CD14-positive monocyte (primary cell): ENCODE data around the gene SSH3. TPM values are rescaled to one million over a fixed set of nuclear protein-coding genes. Genes with fewer than 3 reads are reported as not detected.
A peak's percentile ranks its signal among the peaks of the same experiment; 100 is the strongest.

Source experiments
- DNase-seq, 3 donors: peaks; one replicate each; pipeline ENCODE4 v3.0.0-alpha.2; 2011 to 2022
- H2AFZ ChIP-seq: 2 replicates; pipeline ENCODE4 v1.6.0; 2012; ENCODE audit warnings: mild to moderate bottlenecking, low read depth, low read length, inconsistent platforms; ENCODE audit not compliant: insufficient read depth, poor library complexity, severe bottlenecking
- H3K27ac ChIP-seq, 2 donors: 1 replicate in 1 of 2; 2 replicates in 1 of 2; pipeline ENCODE4 v1.5.1; 2012 to 2013; ENCODE audit warnings: low read length in 2 of 2, control low read depth in 1 of 2, inconsistent platforms in 1 of 2, low read depth in 1 of 2, mild to moderate bottlenecking in 1 of 2
- H3K27me3 ChIP-seq, 2 donors: one replicate each; pipeline versions ENCODE4 v1.6.0 to v1.6.1; 2011 to 2013; ENCODE audit warnings: low read length in 2 of 2; ENCODE audit not compliant: control insufficient read depth in 2 of 2, insufficient read depth in 2 of 2
- H3K36me3 ChIP-seq, 2 donors: replicated peaks in 1 of 2; 1 replicate in 1 of 2; 2 replicates in 1 of 2; pipeline versions ENCODE4 v1.5.1 to v1.6.1; 2012 to 2013; ENCODE audit warnings: low read length in 2 of 2, control low read depth in 1 of 2, inconsistent platforms in 1 of 2, mild to moderate bottlenecking in 1 of 2; ENCODE audit not compliant: insufficient read depth in 2 of 2, control insufficient read depth in 1 of 2
- H3K4me1 ChIP-seq, 2 donors: 1 replicate in 1 of 2; 2 replicates in 1 of 2; pipeline versions ENCODE4 v1.5.1 to v1.6.1; 2012 to 2013; ENCODE audit warnings: low read length in 2 of 2, control low read depth in 1 of 2, inconsistent platforms in 1 of 2, mild to moderate bottlenecking in 1 of 2, moderate library complexity in 1 of 2; ENCODE audit not compliant: insufficient read depth in 2 of 2, control insufficient read depth in 1 of 2
- H3K4me2 ChIP-seq: replicated peaks from 2 replicates; pipeline ENCODE3; 2012; ENCODE audit warnings: low read length, moderate library complexity, mild to moderate bottlenecking; ENCODE audit not compliant: poor library complexity, severe bottlenecking; ENCODE audit errors: extremely low read depth
- H3K4me3 ChIP-seq, 3 experiments: fragments of 200-600 bp in 1 of 3; sonication (generic) in 1 of 3; replicated peaks in 1 of 3; 1 replicate in 2 of 3; 2 replicates in 1 of 3; pipeline ENCODE4 v1.5.1; 2011 to 2013; ENCODE audit warnings: low read length in 3 of 3, mild to moderate bottlenecking in 3 of 3, control low read depth in 2 of 3, low read depth in 2 of 3, inconsistent platforms in 1 of 3, moderate library complexity in 1 of 3
- H3K79me2 ChIP-seq: 2 replicates; pipeline ENCODE4 v1.6.0; 2012; ENCODE audit warnings: mild to moderate bottlenecking, control low read depth, inconsistent platforms, low read length, moderate library complexity; ENCODE audit not compliant: insufficient read depth
- H3K9ac ChIP-seq: 2 replicates; pipeline ENCODE4 v1.6.0; 2017; ENCODE audit warnings: low read length, mild to moderate bottlenecking; ENCODE audit not compliant: insufficient read depth, poor library complexity, severe bottlenecking
- H3K9me3 ChIP-seq, 2 donors: replicated peaks in 1 of 2; 1 replicate in 1 of 2; 2 replicates in 1 of 2; pipeline versions ENCODE4 v1.5.1 to v1.6.1; 2012 to 2013; ENCODE audit warnings: low read length in 2 of 2, control low read depth in 1 of 2; ENCODE audit not compliant: control insufficient read depth in 1 of 2, insufficient read depth in 1 of 2
- H4K20me1 ChIP-seq: 2 replicates; pipeline ENCODE4 v1.6.0; 2012; ENCODE audit warnings: mild to moderate bottlenecking, low read length, control low read depth, moderate library complexity; ENCODE audit not compliant: insufficient read depth
- H3K27ac Mint-ChIP-seq, 7 donors: one replicate each; pipeline ENCODE4 v1.8.0; 2020; ENCODE audit warnings: mild to moderate bottlenecking in 7 of 7, mixed read lengths in 7 of 7, moderate library complexity in 6 of 7, inconsistent platforms in 2 of 7
- H3K27me3 Mint-ChIP-seq, 3 donors: one replicate each; pipeline ENCODE4 v1.8.0; 2021 to 2022; ENCODE audit warnings: low read depth in 3 of 3, mild to moderate bottlenecking in 3 of 3, mixed read lengths in 3 of 3, moderate library complexity in 3 of 3, inconsistent platforms in 1 of 3
- H3K36me3 Mint-ChIP-seq, 2 donors: one replicate each; pipeline ENCODE4 v1.8.0; 2020; ENCODE audit warnings: mixed read lengths in 2 of 2, inconsistent platforms in 1 of 2, mild to moderate bottlenecking in 1 of 2
- H3K4me1 Mint-ChIP-seq: one replicate; pipeline ENCODE4 v1.8.0; 2020; ENCODE audit warnings: mild to moderate bottlenecking, mixed read lengths
- H3K4me3 Mint-ChIP-seq, 2 donors: one replicate each; pipeline ENCODE4 v1.8.0; 2020; ENCODE audit warnings: mild to moderate bottlenecking in 2 of 2, mixed read lengths in 2 of 2, moderate library complexity in 1 of 2
- H3K9me3 Mint-ChIP-seq, 7 donors: one replicate each; pipeline ENCODE4 v1.8.0; 2020 to 2022; ENCODE audit warnings: mixed read lengths in 7 of 7, mild to moderate bottlenecking in 6 of 7, moderate library complexity in 6 of 7, inconsistent platforms in 2 of 7
- WGBS: methylation state at CpG from one replicate; pipeline ENCODE4 v1.1.5; 2013; ENCODE audit warnings: missing lambda C conversion rate; ENCODE audit not compliant: insufficient coverage; 5-methylcytosine and 5-hydroxymethylcytosine counted together
- intact Hi-C, 2 donors: fragments of 100-400 bp; cut with micrococcal nuclease; formaldehyde crosslinking; loops; one replicate each; pipeline versions ENCODE4 v1.15.0 to v1.15.1; 2023
- polyA plus RNA-seq, 3 donors: library from polyadenylated mRNA; depleted of rRNA in 1 of 3; unstranded in 2 of 3; stranded (reverse) in 1 of 3; fragments of 300-500 nt in 2 of 3; fragments of >200 nt in 1 of 3; fragmentation: Illumina TruSeq in 2 of 3; gene quantifications; 1 replicate in 2 of 3; 2 replicates in 1 of 3; pipeline ENCODE4 v1.2.3, GENCODE V29; 2012 to 2021
- TF ChIP-seq, protein P1 (sequence below): fragments of 200-600 bp; IDR thresholded peaks from one replicate; pipeline ENCODE4 v1.8.0; 2022; ENCODE audit warnings: antibody characterized with exemption, mild to moderate bottlenecking

The SSH3 gene
- polyA plus RNA-seq, 3 donors = 3.6 to 23.3 (median 5.8) TPM

DNA sequence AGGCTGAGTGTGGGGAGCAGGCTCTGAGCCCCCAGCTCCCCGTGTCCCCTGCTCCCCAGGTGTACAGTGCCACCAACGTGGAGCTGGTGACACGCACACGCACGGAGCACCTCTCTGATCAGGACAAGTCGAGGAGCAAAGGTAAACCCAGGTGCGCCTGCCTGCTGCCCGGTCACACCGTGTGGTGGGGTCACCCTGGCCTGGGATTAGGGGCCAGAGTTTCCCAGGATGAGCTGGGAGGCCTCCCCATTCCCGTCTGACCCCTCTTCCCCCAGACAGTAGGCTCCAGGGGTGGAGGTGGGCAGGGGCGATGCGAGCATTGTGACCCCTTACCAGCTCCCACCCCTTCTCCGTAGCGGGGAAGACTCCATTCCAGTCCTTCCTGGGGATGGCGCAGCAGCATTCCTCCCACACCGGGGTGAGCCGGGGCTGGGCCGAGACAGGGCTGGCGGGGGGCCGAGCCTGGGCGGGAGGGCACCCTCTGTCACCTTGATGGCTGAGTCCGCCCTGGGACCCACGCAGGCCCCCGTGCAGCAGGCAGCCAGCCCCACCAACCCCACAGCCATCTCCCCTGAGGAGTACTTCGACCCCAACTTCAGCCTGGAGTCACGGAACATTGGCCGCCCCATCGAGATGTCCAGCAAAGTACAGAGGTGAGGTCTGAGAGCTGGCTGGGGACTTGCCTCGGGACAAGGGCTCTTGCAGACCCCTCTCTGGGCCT, 3.7 kb upstream of the SSH3 start:
- H3K4me3 ChIP-seq = no peak overlapping the region
- H3K4me1 Mint-ChIP-seq = peaks cover 51% of the 10 kb centered on the region
- no peak overlapping the region for H3K4me3 Mint-ChIP-seq
- no peak for DNase-seq
- H3K9me3 ChIP-seq = peaks cover 3 to 6% of the 10 kb centered on the region in 2 donors
- H3K9me3 Mint-ChIP-seq = peaks cover 3 to 15% (median 8%) of the 10 kb centered on the region in 7 donors
- intact Hi-C loops = loop anchor here in 1 of 2 donors (5.0 kb wide), 1 partner anchor 32 kb away; the partner anchor contains the start of gene GRK2
- H3K79me2 ChIP-seq = peaks cover 84% of the 10 kb centered on the region
- peaks cover 59 to 74% of the 10 kb centered on the region in 2 donors for H3K36me3 Mint-ChIP-seq
- H2AFZ ChIP-seq = no peak overlapping the region
- peaks cover 94% of the 10 kb centered on the region for H4K20me1 ChIP-seq
- WGBS = 98% methylated on average over 18 of the region's 29 CpGs
- H3K27me3 ChIP-seq = no peaks in the 10 kb centered on the region
- peaks cover 42 to 60% of the 10 kb centered on the region in 2 donors for H3K4me1 ChIP-seq
- no peaks in the 10 kb centered on the region for H3K27me3 Mint-ChIP-seq
- no peak overlapping the region for H3K9ac ChIP-seq
- H3K27ac ChIP-seq = peak overlapping the region; percentile 19 to 52
- peaks cover 74 to 76% of the 10 kb centered on the region in 2 donors for H3K36me3 ChIP-seq
- H3K4me2 ChIP-seq = no peak overlapping the region
- H3K27ac Mint-ChIP-seq = peak overlapping the region in 5 of 7 donors; percentile 53 to 80 (median 73)
- TF ChIP-seq, protein P1, sequence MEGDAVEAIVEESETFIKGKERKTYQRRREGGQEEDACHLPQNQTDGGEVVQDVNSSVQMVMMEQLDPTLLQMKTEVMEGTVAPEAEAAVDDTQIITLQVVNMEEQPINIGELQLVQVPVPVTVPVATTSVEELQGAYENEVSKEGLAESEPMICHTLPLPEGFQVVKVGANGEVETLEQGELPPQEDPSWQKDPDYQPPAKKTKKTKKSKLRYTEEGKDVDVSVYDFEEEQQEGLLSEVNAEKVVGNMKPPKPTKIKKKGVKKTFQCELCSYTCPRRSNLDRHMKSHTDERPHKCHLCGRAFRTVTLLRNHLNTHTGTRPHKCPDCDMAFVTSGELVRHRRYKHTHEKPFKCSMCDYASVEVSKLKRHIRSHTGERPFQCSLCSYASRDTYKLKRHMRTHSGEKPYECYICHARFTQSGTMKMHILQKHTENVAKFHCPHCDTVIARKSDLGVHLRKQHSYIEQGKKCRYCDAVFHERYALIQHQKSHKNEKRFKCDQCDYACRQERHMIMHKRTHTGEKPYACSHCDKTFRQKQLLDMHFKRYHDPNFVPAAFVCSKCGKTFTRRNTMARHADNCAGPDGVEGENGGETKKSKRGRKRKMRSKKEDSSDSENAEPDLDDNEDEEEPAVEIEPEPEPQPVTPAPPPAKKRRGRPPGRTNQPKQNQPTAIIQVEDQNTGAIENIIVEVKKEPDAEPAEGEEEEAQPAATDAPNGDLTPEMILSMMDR = no peak

DNA sequence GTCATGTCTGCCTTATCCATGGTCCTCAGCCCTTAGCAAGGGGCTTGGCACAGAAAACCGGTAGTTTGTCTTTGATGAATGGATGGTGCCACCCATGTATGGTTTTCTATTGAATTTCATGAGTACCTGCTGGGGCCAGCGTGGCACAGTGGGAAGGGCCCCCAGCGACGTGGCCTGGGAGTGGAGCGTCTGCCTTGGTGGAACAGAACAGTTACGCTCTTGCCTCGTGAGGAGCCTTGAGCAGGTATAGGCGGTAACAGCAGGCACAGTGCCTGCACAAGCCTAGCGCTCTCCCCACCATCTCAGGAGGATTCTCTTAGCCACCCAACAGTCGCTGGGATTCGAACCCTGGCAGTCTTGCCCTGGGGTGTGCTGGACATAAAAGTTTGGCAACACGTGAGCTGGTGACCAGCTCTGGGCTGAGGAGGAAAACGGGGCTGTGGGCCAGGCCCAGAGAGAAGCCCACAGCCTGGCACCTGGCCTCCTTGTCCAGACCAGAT, 3.0 kb upstream of the SSH3 start:
- H2AFZ ChIP-seq = no peak overlapping the region
- Mint-ChIP-seq H3K9me3 (peaks cover 2 to 11% (median 5%) of the 10 kb centered on the region in 7 donors), H3K27ac (peak overlapping the region in 4 of 7 donors; percentile 7 to 63 (median 46)), H3K4me3 (no peak overlapping the region), H3K36me3 (peaks cover 52 to 72% of the 10 kb centered on the region in 2 donors), H3K27me3 (no peaks in the 10 kb centered on the region), H3K4me1 (peaks cover 56% of the 10 kb centered on the region)
- intact Hi-C loops = loop anchor here in 1 of 2 donors (5.0 kb wide), 1 partner anchor 33 kb away; the partner anchor contains the start of gene GRK2
- no peak for DNase-seq
- H3K9ac ChIP-seq = no peak overlapping the region
- peaks cover 80% of the 10 kb centered on the region for H3K79me2 ChIP-seq
- no peaks in the 10 kb centered on the region for H3K27me3 ChIP-seq
- H3K4me3 ChIP-seq = no peak overlapping the region
- peaks cover 44 to 64% of the 10 kb centered on the region in 2 donors for H3K4me1 ChIP-seq
- WGBS = 95% methylated on average over 10 of the region's 13 CpGs
- TF ChIP-seq, protein P1 = no peak
- H3K9me3 ChIP-seq = peaks cover 3% of the 10 kb centered on the region in 2 donors
- peaks cover 67 to 69% of the 10 kb centered on the region in 2 donors for H3K36me3 ChIP-seq
- H3K27ac ChIP-seq = peak overlapping the region; percentile 19 to 52
- H3K4me2 ChIP-seq = no peak overlapping the region
- H4K20me1 ChIP-seq = peaks cover 91% of the 10 kb centered on the region
